SK-N-MC (cell line): ENCODE data around the gene CES4A.

ENCODE experiments used
- EZH2 ChIP-seq: fragments of 200-600 bp; sonication (generic); IDR thresholded peaks from one replicate; pipeline ENCODE4 v1.6.1; 2017; ENCODE audit warnings: antibody characterized with exemption
- FOXP2 ChIP-seq: optimal IDR thresholded peaks from 2 replicates; pipeline ENCODE3; 2011; ENCODE audit warnings: mild to moderate bottlenecking, moderate library complexity; ENCODE audit not compliant: insufficient read depth; ENCODE audit errors: extremely low read length, control extremely low read depth
- POLR2AphosphoS5 ChIP-seq: IDR thresholded peaks from 2 replicates; pipeline ENCODE4 v1.6.1; 2012; ENCODE audit warnings: mild to moderate bottlenecking, low read depth, low read length, borderline replicate concordance

GRCh38 chr16:67013233-67013822, 24.9 kb downstream of the CES4A start:
- TF ChIP-seq POLR2AphosphoS5 (no peak), EZH2 (no peak), FOXP2 (no peak)
